Measurements from ENCODE around the gene LY9.
"Not testable (repeated sequence)": the region's sequence is repeated elsewhere in the genome, so short reads cannot be mapped to it uniquely, and the experiment has no call there.

GRCh38 chr1:160875591-160875990 is 79.6 kb downstream of the LY9 start:
- TF ChIP-seq CTCF (conservative IDR thresholded peaks at IDR 0.05; ENCODE audit: low read depth, low read length); EZH2 (IDR thresholded peaks at IDR 0.05; ENCODE audit: low read length, unreplicated experiment): not testable (repeated sequence)
